ENCODE results near the gene FAM219B.
"Not testable (repeated sequence)": the region's sequence is repeated elsewhere in the genome, so short reads cannot be mapped to it uniquely, and the experiment has no call there.

The FAM219B gene

DNA sequence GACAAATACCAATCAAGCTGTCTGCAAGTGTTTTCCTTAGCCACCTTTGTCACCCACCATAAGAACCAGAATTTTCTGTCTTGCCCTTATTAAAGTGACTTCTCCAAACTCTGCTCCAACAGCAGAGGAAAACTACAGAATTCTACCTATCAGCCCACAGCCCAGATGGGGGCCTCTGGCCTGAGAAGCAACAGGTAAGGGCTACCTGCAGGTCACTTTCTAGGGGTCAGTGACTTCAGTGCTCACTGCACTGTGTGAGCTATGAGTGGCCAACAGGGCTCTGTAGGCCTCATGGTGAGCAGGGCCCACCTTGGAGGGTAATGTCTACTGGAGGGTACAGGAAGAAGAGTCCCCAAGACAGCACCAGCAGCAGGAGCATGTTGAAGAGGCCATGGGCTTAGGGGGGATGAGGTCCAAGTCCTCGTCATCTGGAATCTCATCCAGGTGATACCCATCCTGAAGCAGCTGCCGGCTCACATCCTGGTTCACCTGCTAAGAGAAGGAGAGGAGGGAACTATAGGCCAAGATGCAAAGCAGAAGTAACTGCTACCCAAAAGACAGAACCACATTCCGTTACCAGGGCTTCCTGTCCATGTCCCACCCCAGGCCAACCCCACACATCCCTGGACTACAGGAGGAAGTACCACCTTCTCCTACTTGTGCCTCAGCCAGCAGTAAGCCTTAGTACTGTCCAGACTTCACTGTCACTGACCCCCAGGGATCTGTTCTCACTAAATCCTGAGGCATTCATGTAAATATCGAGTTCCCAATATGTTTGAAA lies 4.2 kb downstream of the FAM219B start:
- DNase-seq: no peak

DNA sequence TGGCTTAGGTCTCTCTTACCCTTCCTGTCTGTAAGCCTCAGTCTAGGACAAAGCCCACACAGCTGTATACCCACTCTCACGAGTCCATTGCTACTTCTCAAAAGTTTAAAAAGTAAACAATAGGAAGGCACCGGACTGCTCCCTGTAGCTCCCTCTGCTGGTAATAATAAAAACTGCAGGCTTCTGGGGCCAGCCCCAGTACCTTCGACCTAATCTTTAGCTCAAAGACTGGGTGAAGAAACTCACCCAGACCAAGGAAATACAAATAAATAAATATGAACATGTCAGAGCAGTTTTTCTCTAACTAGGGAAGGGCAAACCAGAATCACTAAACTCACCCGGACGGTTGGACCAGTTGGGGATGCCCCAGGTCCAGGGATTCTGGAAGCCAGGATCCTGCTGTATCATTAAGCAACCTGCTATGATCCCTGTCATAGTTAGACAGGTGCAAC lies 5.0 kb downstream of the FAM219B start:
- no peak for DNase-seq

DNA sequence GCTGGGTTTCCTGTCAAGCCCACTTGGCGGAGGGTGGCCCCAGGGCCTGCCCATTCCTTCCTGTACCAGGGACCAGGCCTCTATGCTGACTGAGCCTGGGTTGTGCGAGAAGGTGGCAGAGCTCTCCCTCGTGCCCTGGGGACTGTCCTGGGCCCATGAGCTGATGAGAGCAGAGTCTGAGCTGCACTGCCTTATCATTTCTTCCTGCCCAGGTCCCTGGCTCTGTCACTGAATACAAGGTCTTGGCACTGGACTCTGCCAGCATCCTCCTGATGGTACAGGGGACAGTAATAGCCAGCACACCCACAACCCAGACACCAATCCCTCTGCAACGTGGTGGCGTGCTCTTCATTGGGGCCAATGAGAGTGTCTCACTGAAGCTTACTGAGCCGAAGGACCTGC lies 9.3 kb downstream of the FAM219B start:
- DNase-seq: no peak

DNA sequence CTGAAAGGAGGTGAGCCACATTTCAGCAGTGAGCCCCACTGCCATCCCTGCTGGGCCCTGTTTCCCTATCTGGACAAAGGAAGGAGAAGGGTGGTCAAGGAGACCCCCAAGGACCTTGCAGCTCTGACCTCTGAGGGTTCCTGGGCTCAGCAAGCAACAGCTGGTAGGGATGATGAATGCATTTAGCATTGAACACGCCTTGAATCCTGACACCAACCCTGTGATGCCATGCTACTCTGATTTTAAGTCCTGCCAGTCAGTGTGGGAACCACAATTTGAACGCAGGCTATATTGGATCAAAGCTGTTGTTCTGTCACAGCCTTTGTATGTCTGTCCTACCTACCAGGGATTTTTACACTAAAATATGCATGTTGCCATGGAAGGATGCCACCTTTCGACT lies 10.3 kb downstream of the FAM219B start:
- no peak for DNase-seq

DNA sequence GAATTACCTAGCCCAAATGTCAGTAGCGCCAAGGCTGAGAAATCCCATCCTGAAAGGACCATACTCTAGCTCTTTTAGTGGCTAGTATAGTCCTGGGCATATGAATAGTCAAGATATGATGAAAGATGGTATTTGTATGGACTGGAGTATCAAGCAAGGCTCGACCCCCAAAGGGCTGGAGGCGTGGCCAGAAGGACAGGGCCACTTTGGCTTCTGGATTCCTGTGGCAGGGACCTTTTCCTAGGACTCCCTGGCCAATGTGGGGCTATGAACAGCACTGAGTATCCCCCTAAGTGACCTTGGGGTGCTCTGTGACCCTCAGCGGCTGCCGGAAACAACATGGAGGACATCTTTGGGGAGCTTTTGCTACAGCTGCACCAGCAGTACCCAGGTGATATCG lies 10.8 kb downstream of the FAM219B start:
- DNase-seq: no peak

DNA sequence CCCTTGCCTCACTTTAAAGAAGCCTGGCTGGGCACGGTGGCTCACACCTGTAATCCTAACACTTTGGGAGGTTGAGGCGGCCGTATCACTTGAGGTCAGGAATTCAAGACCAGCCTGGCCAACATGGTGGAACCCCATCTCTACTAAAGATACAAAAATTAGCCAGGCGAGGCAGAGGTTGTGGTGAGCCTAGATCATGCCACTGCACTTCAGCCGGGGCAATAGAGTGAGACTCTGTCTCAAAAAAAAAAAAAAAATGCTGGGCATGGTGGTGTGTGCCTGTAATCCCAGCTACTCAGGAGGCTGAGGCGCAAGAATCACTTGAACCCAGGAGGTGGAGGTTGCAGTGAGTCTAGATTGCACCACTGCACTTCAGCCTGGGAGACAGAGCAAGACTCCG lies 12.3 kb downstream of the FAM219B start:
- not testable (repeated sequence) for DNase-seq

DNA sequence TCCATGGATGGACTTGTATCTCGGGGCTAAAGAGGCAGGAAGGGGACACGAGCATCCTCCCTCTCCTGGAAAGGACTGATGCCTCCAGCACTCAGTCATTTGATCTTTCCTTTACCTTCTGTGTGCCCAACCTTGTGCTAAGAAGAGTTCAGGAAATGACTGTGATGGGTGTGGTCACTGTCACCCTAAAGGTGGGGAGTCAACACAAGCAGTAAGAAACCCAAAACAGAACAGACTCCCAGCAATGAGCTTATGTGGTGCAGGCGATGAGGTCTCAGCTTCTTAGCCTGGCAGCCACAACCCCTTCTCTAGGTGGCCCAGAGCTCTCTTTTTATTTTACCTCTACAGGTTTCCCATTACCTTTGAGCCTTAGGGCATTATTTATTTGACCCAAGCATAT lies 13.0 kb downstream of the FAM219B start:
- no peak for DNase-seq

DNA sequence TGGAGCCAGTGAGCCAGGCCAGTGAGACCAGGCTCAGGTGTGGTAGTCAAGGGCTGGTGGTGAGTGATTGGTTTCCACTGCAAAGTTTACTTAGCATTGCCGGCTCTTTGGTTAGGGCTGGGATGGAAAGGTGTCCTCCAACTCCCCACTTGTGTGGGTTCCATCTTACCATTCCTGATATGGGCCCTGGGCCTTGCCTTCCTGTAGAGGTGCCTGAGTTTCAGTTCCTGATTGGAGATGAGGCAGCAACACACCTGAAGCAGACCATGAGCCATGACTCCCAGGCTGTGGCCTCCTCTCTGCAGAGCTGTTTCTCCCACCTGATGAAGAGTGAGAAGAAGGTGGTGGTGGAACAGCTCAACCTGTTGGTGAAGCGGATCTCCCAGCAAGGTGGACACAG lies 13.7 kb downstream of the FAM219B start:
- DNase-seq: no peak

DNA sequence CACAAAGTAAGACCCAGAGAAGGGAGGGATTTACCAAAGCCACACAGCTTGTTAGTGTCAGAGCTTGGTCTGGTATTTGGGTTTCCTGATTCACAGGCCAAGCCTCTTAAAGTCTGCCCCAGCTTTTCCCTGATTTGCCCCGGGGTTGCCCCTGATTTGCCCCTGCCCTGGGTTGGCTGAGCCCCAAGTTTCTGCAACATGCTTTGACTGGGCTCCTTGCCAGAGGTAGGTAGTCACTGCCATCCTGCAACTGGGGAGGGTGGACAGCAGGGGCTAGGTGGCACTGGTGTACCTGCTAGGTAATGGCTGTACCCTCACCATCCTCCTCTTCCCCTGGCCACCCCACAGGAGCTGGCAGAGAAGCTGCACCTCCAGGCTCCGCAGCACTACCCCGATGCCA lies 14.3 kb downstream of the FAM219B start:
- DNase-seq: no peak

DNA sequence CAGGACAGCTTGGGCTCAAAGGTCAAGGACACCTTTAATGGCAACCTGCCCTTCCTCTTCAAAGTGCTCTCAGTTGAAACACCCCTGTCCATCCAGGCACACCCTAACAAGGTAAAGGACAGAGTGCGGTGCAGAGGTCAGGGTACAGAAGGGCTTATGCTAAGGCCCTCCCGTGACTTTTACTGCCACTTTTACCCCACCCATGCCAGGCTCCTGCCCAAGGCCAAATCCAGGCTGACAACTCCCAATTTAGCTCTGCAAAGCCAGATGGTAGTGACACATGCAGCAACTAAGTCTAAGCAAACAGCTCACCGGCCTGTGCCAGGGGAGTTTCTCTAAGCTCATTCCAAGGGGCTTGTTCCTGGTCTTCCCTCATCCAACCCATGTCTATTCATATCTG lies 15.2 kb downstream of the FAM219B start:
- DNase-seq: no peak

DNA sequence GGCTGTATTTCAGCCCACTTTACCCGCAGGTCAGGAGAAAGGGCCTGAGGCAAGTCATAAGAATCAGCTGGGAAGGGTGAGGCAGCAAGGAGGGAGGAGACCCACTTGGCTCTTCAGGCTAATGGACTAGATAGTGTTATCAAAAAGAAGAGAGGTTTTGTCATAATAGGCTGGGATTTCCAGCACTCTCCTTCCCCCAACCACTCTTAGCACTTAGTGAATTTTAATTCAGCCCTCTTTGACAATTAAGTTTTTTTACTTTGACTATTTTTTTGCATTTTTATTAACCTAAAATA lies 16.0 kb downstream of the FAM219B start:
- DNase-seq: no peak

DNA sequence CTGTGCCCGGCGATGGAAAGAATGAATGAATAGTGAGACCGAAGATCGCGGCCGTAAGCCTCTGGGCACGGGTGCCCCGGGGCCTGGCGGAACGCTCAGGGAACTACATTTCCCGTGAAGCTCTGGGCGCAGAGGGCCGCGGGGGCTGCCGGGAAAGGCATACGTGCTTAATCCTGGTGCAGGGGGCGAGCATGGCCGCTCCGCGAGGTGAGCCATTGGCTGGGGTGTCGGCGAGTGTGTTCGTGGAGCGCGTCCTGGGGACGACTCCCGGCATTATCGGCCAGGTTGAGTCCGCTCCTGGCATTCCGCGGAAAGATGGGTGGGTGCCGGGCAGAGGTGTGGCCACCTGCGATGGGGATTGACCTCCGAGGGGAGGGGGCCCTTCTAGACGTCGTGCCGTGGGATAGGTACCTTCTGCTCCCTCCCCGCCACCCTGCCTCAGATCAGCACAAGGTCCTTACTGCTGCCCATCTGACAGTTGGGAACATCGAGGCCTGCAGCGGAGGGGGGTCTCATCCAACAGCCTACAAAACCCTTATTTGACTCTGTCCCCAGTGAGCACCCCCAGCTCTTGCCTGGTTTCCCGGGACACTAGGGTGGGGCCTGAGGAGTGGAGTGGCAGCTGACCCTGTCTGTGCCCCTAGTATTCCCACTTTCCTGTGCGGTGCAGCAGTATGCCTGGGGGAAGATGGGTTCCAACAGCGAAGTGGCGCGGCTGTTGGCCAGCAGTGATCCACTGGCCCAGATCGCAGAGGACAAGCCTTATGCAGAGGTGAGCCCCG lies 16.6 kb downstream of the FAM219B start, which contains the start of gene MPI:
MPI (plus strand) TSS at position 160 of the 782 bp plus-strand sequence; CDS start at position 192, 32 bp downstream.
- DNase-seq: peak; percentile 47

DNA sequence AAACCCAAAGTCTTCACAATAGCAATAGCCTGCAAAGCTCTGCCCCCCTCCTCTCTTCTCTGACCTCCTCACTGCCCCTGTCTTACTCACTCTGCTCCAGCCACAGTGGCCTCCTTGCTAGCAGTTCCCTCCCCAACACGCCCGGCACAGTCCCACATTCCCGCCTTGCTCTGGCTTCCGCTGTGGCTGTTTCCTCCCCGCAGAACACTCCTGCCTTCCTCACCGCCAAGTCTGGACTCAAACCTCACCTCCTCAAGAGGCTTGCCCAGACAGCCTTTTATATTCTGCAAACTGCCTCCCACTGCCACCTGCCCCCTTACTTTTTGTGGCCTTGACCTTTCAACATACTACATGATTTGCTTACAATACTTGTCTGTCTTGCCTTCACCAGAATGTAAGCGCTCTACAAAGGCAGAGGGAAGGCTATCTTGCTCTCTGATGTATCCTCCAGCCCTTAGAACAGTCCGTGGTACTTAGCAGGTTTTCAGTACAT lies 17.2 kb downstream of the FAM219B start:
- no peak for DNase-seq

DNA sequence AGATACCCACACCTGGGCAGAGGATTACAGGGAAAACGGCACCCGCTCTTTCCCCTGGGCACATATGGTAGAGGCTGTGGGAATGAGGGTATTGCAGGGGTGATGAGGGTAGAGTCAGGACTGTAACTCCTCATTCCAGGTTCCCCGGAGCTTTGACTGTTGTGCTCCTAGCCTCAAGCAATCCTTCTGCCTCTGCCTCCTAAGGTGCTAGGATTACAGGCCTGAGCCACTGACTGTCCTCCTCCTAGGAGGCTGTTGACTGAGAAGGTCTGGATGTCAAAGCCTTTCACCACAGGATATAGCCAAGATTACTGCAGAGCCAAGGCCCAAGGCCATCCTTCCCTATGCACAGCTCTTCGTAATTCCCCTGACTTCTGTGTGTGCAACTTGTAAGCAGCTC lies 17.9 kb downstream of the FAM219B start:
- no peak for DNase-seq

DNA sequence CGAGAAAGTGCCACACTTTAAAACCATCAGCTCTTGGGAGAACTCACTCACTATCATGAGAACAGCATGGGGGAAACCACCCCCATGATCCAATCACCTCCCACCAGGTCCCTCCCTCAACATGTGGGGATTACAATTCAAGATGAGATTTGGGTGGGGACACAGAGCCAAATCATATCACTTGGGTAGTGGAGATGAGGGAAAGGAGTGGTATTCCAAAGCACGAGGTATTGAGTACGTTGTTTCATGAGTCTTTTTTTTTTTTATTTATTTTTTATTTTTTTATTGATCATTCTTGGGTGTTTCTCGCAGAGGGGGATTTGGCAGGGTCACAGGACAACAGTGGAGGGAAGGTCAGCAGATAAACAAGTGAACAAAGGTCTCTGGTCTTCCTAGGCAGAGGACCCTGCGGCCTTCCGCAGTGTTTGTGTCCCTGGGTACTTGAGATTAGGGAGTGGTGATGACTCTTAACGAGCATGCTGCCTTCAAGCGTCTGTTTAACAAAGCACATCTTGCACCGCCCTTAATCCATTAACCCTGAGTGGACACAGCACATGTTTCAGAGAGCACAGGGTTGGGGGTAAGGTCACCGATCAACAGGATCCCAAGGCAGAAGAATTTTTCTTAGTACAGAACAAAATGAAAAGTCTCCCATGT lies 19.0 kb downstream of the FAM219B start:
- not testable (repeated sequence) for DNase-seq

DNA sequence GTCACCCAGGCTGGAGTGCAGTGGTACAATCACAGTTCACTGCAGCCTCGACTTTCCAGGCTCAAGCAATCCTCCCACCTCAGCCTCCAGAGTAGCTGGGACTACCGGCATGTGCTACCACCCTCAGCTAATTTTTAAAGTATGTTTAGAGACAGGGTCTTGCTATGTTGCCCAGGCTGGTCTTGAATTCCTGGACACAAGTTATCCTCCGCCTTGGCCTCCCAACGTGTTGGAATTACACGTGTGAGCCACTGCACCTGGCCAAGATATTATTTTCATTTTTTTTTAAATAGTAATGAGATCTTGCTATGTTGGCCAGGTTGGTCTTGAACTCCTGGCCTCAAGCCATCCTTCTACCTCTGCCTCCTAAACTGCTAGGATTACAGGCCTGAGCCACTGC lies 21.2 kb downstream of the FAM219B start:
- no peak for DNase-seq

DNA sequence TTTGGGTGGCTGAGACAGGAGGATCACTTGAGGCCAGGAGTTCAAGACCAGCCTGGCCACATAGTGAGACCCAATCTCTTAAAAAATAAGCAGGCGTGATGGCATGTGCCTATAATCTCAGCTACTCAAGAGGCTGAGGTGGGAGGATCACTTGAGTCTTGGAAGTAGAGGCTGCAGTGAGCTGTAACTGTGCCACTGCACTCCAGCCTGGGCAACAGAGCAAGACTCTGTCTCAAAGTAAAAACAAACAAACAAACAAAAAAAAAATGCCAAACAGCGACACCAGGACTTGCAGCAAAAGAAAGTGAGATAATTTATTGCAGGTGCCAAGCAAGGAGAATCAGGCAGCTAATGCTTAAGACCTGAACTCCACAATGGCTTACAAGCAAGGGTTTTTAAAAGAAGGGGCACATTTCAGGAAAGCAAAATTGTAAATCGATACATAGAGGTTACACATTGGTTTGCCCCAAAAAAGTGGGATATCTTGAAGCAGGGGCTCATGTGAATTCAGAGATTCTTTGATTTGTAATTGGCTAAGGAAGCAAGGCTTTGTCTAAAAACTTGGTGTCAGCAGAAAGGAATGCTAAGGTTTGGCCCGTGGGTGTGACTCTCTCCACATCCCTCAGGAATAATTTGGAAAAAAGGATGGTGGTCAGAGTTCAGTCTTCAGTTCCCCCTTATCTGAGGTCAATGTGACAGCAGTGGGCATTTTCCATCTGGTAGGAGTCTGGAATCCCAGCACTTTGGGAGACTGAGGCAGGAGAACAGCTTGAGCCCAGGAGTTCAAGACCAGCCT lies 22.0 kb downstream of the FAM219B start:
- DNase-seq: no peak

DNA sequence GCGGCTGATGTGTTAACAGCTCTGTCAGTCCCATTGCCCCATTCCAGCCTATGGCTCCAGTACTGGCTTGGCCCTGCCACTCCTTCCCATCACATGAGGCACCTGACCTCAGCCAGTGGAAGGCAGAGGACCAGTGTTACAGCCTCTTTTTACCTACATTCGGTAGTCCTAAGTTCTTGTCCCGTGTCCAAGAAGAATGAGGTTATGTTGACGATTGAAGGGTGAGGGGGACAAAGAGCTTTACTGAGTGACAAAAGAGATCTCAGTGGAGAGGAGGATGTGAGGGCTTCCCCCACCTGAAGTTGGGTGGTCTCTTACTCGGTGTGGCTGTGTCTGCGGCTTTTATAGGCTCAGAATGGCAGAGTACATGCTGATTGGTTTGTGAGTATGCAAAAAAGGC lies 24.1 kb downstream of the FAM219B start:
- DNase-seq: no peak

DNA sequence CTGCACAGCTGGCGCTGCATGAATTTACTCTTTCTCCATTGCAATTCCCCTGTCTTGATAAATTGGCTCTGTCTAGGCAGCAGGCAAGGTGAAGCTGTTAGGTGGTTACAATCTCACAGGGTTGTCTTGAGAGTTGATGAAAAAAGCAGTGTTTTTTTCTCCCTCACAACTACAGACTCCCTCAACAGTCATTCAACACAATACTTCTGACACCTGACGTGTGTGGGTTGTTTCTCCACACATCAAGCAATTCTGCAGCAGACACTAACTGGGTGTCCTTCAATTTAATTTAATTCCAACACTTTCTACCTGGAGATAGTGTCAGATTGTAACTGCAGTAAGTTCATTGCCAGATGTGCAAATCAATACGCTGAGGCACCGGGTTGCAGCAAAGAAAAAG lies 28.4 kb downstream of the FAM219B start:
- no peak for DNase-seq

DNA sequence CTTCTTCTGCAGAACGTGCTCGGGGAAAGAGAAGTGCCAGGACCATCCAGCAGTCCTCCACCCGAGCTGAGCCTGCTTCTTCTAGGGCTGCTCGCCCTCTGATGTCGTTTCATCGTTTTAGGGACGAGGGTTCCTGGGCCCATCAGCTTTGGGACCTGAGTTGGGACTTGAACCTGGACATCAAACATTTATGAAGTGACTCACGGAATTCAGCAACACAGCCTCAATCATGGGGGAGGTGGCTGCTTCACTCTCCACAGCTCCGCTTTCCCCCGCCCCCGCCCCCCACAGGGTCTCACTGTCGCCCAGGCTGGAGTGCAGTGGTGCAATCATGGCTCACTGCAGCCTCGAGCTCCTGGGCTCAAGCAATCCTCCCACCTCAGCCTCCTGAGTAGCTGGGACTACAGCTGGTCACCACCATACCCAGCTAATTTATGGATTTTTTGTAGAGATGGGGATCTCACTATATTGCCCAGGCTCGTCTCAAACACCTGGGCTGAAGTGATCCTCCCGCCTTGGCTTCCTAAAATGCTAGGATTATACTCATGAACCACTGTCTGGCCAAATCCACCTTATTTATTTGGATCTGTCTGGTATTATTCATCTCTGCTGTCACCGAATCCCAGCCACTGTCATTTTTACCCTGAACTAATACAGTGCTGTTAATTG lies 32.8 kb downstream of the FAM219B start:
- no peak for DNase-seq

DNA sequence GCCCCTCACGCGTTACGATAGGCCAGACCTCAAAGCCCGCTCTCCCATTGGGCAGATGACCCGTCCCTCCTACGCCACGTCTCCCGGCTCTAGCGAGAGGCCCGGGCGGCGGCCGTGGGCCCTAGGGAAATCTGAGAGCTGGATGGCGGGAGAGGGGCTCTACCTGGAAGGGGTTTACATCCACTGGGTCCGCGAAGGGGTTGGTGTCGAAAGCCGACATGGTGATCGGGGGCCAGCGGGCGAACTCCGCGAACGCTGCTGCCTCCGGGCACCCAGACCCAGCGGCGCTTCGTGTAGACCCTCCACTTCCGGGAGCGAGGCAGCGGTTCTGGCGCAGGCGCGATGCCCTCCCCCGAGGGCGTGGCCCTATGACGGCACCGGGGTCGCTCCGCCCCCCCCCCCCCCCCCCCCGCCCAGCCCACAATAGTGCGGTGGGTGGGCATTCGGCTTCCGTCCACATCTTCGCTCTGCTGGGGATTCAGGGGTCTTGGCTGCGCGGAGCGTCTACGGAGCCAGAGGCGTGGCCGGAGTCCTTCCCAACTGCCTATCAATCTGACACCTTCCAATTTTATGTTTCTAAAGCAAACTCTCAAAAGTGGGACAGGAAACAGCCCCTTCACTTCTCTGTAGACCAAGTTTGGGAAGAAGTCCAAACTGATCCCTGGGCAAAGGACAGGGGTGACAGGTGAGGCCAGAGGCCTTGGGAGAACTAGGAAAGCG lies 33.5 kb downstream of the FAM219B start, which contains the start of gene SCAMP2:
SCAMP2 (minus strand) TSS at position 330 of the 720 bp plus-strand sequence; CDS start at position 220, 110 bp downstream.
- peak; percentile 63 for DNase-seq

DNA sequence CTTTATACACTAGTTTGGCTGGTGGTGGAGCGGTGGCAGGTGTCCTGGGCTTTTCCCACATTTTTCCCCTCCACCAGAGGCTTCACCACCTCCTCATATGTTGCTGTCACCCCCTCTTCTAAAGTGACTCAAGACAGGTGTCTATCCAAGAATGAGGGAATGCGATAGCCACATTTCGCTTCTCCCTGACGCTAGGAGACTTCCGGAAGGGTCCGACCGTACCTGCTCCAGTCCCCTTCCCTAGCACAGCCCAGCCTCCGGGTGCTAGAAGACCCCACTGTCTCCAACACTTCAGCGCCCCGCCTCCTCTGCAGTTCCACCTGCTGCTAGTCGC lies 34.0 kb downstream of the FAM219B start:
- no peak for DNase-seq

Data from NCI-H748 treated with DMSO at 0.1 percent for 48 hours (cell line).